WTC11 (cell line): Measurements from ENCODE around the gene AGFG2. TPM values are rescaled to one million over a fixed set of nuclear protein-coding genes. Genes with fewer than 3 reads are reported as not detected.

Source experiments
- ATAC-seq: fragments of 200-7000 bp; cut with Tn5 transposase; 2 replicates; pipeline ENCODE4 v1.10.0; 2021; ENCODE audit warnings: mild to moderate bottlenecking, moderate library complexity
- CTCF ChIA-PET: fragments of 300-600 bp; sonication (Branson Sonifier 250); formaldehyde crosslinking; loops from one replicate; lab custom pipeline; 2021; ENCODE audit warnings: antibody characterized with exemption; lab: Charles Lee
- POLR2A ChIA-PET: fragments of 350-600 bp; sonication (Branson Sonifier 250); formaldehyde crosslinking; loops from one replicate; lab custom pipeline; 2021; ENCODE audit warnings: antibody characterized with exemption; lab: Charles Lee
- DNase-seq: peaks from one replicate; pipeline ENCODE4 v3.0.0; 2021; ENCODE audit warnings: low spot score
- H3K27ac Mint-ChIP-seq: 2 replicates; pipeline ENCODE4 v1.8.0; 2021; ENCODE audit warnings: mixed read lengths
- H3K27me3 Mint-ChIP-seq: 2 replicates; pipeline ENCODE4 v1.8.0; 2021; ENCODE audit warnings: low read depth, mild to moderate bottlenecking, moderate library complexity, mixed read lengths
- H3K36me3 Mint-ChIP-seq: 2 replicates; pipeline ENCODE4 v1.8.0; 2021; ENCODE audit warnings: mixed read lengths
- H3K4me1 Mint-ChIP-seq: 2 replicates; pipeline ENCODE4 v1.8.0; 2022; ENCODE audit warnings: mixed read lengths
- H3K4me3 Mint-ChIP-seq: 2 replicates; pipeline ENCODE4 v1.8.0; 2021; ENCODE audit warnings: mild to moderate bottlenecking, moderate library complexity, mixed read lengths
- H3K9me3 Mint-ChIP-seq: 2 replicates; pipeline ENCODE4 v1.8.0; 2021; ENCODE audit warnings: mixed read lengths
- AR ChIP-seq: fragments of 250-450 bp; sonication (Bioruptor Pico); IDR thresholded peaks from 2 replicates; pipeline ENCODE4 v1.9.0; 2021; ENCODE audit warnings: mild to moderate bottlenecking
- CDX4 ChIP-seq: fragments of 250-450 bp; sonication (Bioruptor Pico); IDR thresholded peaks from 2 replicates; pipeline ENCODE4 v1.9.0; 2021; ENCODE audit warnings: moderate library complexity, mild to moderate bottlenecking, inconsistent platforms, borderline replicate concordance
- FOXP1 ChIP-seq: sonication (generic); formaldehyde crosslinking; IDR thresholded peaks from 2 replicates; pipeline ENCODE4 v1.8.0; 2022; ENCODE audit warnings: missing genetic modification reagents, mild to moderate bottlenecking, moderate library complexity, borderline replicate concordance
- GRHL2 ChIP-seq: fragments of 250-450 bp; sonication (Bioruptor Pico); IDR thresholded peaks from 2 replicates; pipeline ENCODE4 v1.8.0; 2022; ENCODE audit warnings: mild to moderate bottlenecking, moderate library complexity; ENCODE audit not compliant: insufficient replicate concordance, severe bottlenecking
- HMGA2 ChIP-seq: fragments of 250-450 bp; sonication (Bioruptor Pico); IDR thresholded peaks from 2 replicates; pipeline ENCODE4 v1.4.0; 2021; ENCODE audit warnings: mild to moderate bottlenecking, moderate library complexity
- HMGXB4 ChIP-seq: sonication (generic); formaldehyde crosslinking; IDR thresholded peaks from 2 replicates; pipeline ENCODE4 v1.8.1; 2023; ENCODE audit warnings: mild to moderate bottlenecking, moderate library complexity, missing genetic modification reagents
- JAZF1 ChIP-seq: fragments of 250-450 bp; sonication (Bioruptor Pico); IDR thresholded peaks from 2 replicates; pipeline ENCODE4 v1.9.0; 2021; ENCODE audit warnings: moderate library complexity, mild to moderate bottlenecking, inconsistent platforms
- MYBL2 ChIP-seq: sonication (generic); formaldehyde crosslinking; IDR thresholded peaks from 2 replicates; pipeline ENCODE4 v1.8.1; 2023; ENCODE audit warnings: mild to moderate bottlenecking, moderate library complexity, missing genetic modification reagents
- NR1H2 ChIP-seq: sonication (generic); formaldehyde crosslinking; IDR thresholded peaks from 2 replicates; pipeline ENCODE4 v1.9.0; 2021; ENCODE audit warnings: mild to moderate bottlenecking, moderate library complexity, missing genetic modification reagents
- NR3C1 ChIP-seq: sonication (generic); formaldehyde crosslinking; conservative IDR thresholded peaks from 2 replicates; pipeline ENCODE4 v1.8.1; 2023; ENCODE audit warnings: low read depth, mild to moderate bottlenecking, missing genetic modification reagents
- OVOL2 ChIP-seq: fragments of 250-450 bp; sonication (Bioruptor Pico); IDR thresholded peaks from 2 replicates; pipeline ENCODE4 v1.9.0; 2021; ENCODE audit warnings: mild to moderate bottlenecking, borderline replicate concordance
- RORB ChIP-seq: fragments of 250-450 bp; sonication (Bioruptor Pico); IDR thresholded peaks from 2 replicates; pipeline ENCODE4 v1.9.0; 2021; ENCODE audit warnings: mild to moderate bottlenecking
- TEAD4 ChIP-seq: sonication (generic); formaldehyde crosslinking; IDR thresholded peaks from 2 replicates; pipeline ENCODE4 v1.8.0; 2022; ENCODE audit warnings: mild to moderate bottlenecking, missing genetic modification reagents
- ZNF219 ChIP-seq: sonication (generic); formaldehyde crosslinking; IDR thresholded peaks from 2 replicates; pipeline ENCODE4 v1.8.0; 2023; ENCODE audit warnings: missing genetic modification reagents, mild to moderate bottlenecking, borderline replicate concordance
- ZNF232 ChIP-seq: sonication (generic); formaldehyde crosslinking; IDR thresholded peaks from 2 replicates; pipeline ENCODE4 v1.8.0; 2022; ENCODE audit warnings: mild to moderate bottlenecking, missing genetic modification reagents
- ZNF317 ChIP-seq: sonication (generic); formaldehyde crosslinking; IDR thresholded peaks from 2 replicates; pipeline ENCODE4 v1.8.1; 2023; ENCODE audit warnings: low read depth, mild to moderate bottlenecking, moderate library complexity, missing genetic modification reagents, borderline replicate concordance
- total RNA-seq: library from RNA; stranded (reverse); gene quantifications from 3 replicates; pipeline ENCODE4 v1.2.3, GENCODE V29; 2021
- TF ChIP-seq, protein P1 (sequence below): sonication (generic); formaldehyde crosslinking; IDR thresholded peaks from 2 replicates; pipeline ENCODE4 v1.8.1; 2023; ENCODE audit warnings: mild to moderate bottlenecking, missing genetic modification reagents
- TF ChIP-seq, protein P2 (sequence below): sonication (generic); formaldehyde crosslinking; IDR thresholded peaks from 2 replicates; pipeline ENCODE4 v1.8.0; 2022; ENCODE audit warnings: mild to moderate bottlenecking, missing genetic modification reagents
- TF ChIP-seq, protein P3 (sequence below): sonication (generic); formaldehyde crosslinking; IDR thresholded peaks from 2 replicates; pipeline ENCODE4 v1.8.1; 2022; ENCODE audit warnings: low read depth, mild to moderate bottlenecking, moderate library complexity, missing genetic modification reagents, borderline replicate concordance

Gene AGFG2
- total RNA-seq, 1 experiment from 2014 or later, result 6.4 TPM

GRCh38 chr7:100578246-100579183, 39.5 kb downstream of the AGFG2 start:
- ATAC-seq, result no peak
- no peak overlapping the region for H3K4me3 Mint-ChIP-seq
- DNase-seq, result no peak
- peaks cover 9% of the 10 kb centered on the region for H3K4me1 Mint-ChIP-seq
- no peak overlapping the region for H3K27ac Mint-ChIP-seq
- H3K9me3 Mint-ChIP-seq, result no peaks in the 10 kb centered on the region
- ChIA-PET POLR2A (interaction anchor here (1.3 kb wide), 1 partner anchor 24 kb away, joined by 3 read pairs; the partner anchor contains the start of gene PCOLCE), CTCF (interaction anchor here (0.9 kb wide), 1 partner anchor 18 kb away, joined by 3 read pairs; no protein-coding TSS in a partner anchor)
- H3K27me3 Mint-ChIP-seq, result no peaks in the 10 kb centered on the region
- peaks cover 7% of the 10 kb centered on the region; the same call in 1 of the 2 replicates for H3K36me3 Mint-ChIP-seq
- TF ChIP-seq CDX4 (CRISPR knock-in tag), result no peak
- no peak for TF ChIP-seq ZNF219 (CRISPR knock-in tag)
- TF ChIP-seq NR1H2 (CRISPR knock-in tag), result no peak
- TF ChIP-seq, all 79 proteins: peak for 0

DNA sequence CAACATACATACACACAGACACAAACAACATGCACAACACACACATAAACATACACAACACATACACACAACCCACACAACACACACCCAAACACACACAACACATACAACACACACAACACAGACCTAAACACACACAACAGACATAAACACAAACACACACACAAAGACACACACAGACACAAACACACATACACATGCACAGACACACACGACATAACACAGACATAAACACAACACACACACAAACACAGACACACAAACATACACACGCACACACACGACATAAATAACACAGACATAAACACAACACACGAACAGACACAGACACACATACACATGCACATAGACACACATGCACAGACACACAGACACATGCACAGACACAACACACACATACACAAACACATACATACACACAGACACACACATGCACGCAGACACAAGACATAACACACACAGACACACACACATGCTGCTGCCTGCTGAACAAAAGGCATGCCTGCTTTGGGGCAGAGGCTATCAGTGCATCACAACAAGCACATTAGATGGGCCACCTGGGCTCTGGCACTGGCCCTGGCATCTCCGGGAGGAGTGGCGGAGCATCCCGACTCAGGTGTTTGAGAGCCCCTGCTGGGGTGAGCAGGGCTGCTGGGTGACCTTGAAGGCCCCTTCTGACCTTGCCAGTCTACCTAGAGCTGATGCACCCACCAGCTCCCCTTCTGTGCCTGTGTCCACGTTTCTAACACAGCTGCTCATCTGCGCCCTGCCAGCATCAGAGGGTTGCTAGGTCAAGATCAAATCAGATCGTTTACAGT, 41.7 kb downstream of the AGFG2 start:
- no peak overlapping the region for H3K27ac Mint-ChIP-seq
- no peak for ATAC-seq
- ChIA-PET POLR2A (no interaction called here), CTCF (no interaction called here)
- no peaks in the 10 kb centered on the region for H3K27me3 Mint-ChIP-seq
- peaks cover 18% of the 10 kb centered on the region for H3K4me1 Mint-ChIP-seq
- no peak overlapping the region for H3K4me3 Mint-ChIP-seq
- H3K36me3 Mint-ChIP-seq, result peaks cover 7% of the 10 kb centered on the region; the same call in 1 of the 2 replicates
- H3K9me3 Mint-ChIP-seq, result no peaks in the 10 kb centered on the region
- TF ChIP-seq ZNF232 (CRISPR knock-in tag), result no peak
- TF ChIP-seq HMGXB4 (CRISPR knock-in tag), result no peak
- no peak for TF ChIP-seq GRHL2
- TF ChIP-seq MYBL2, result no peak
- TF ChIP-seq, protein P1, sequence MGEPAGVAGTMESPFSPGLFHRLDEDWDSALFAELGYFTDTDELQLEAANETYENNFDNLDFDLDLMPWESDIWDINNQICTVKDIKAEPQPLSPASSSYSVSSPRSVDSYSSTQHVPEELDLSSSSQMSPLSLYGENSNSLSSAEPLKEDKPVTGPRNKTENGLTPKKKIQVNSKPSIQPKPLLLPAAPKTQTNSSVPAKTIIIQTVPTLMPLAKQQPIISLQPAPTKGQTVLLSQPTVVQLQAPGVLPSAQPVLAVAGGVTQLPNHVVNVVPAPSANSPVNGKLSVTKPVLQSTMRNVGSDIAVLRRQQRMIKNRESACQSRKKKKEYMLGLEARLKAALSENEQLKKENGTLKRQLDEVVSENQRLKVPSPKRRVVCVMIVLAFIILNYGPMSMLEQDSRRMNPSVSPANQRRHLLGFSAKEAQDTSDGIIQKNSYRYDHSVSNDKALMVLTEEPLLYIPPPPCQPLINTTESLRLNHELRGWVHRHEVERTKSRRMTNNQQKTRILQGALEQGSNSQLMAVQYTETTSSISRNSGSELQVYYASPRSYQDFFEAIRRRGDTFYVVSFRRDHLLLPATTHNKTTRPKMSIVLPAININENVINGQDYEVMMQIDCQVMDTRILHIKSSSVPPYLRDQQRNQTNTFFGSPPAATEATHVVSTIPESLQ, result no peak
- no peak for TF ChIP-seq TEAD4
- no peak for DNase-seq

GRCh38 chr7:100582041-100582579, 43.1 kb downstream of the AGFG2 start:
- ChIA-PET CTCF (no interaction called here), POLR2A (no interaction called here)
- Mint-ChIP-seq H3K36me3 (peaks cover 4% of the 10 kb centered on the region; the same call in 1 of the 2 replicates), H3K9me3 (no peaks in the 10 kb centered on the region), H3K4me3 (no peak overlapping the region), H3K4me1 (peaks cover 18% of the 10 kb centered on the region), H3K27me3 (no peaks in the 10 kb centered on the region), H3K27ac (0 out of 2 replicates have a peak overlapping the region, but pooled peaks have one; percentile 27)
- ATAC-seq (no peak), DNase-seq (no peak)
- TF ChIP-seq, protein P2, sequence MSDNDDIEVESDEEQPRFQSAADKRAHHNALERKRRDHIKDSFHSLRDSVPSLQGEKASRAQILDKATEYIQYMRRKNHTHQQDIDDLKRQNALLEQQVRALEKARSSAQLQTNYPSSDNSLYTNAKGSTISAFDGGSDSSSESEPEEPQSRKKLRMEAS (CRISPR knock-in tag), result no peak
- TF ChIP-seq ZNF317, result no peak
- TF ChIP-seq RORB (CRISPR knock-in tag), result no peak
- no peak for TF ChIP-seq AR (CRISPR knock-in tag)
- TF ChIP-seq JAZF1 (CRISPR knock-in tag), result no peak
- TF ChIP-seq OVOL2 (CRISPR knock-in tag), result no peak
- TF ChIP-seq FOXP1, result no peak
- TF ChIP-seq HMGA2 (CRISPR knock-in tag), result no peak
- TF ChIP-seq NR3C1, result no peak
- TF ChIP-seq, protein P3, sequence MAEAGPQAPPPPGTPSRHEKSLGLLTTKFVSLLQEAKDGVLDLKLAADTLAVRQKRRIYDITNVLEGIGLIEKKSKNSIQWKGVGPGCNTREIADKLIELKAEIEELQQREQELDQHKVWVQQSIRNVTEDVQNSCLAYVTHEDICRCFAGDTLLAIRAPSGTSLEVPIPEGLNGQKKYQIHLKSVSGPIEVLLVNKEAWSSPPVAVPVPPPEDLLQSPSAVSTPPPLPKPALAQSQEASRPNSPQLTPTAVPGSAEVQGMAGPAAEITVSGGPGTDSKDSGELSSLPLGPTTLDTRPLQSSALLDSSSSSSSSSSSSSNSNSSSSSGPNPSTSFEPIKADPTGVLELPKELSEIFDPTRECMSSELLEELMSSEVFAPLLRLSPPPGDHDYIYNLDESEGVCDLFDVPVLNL, result no peak
